Measurements from ENCODE around the gene TIAM2.
"Not testable (repeated sequence)": the region's sequence is repeated elsewhere in the genome, so short reads cannot be mapped to it uniquely, and the experiment has no call there.

TIAM2 gene

DNA sequence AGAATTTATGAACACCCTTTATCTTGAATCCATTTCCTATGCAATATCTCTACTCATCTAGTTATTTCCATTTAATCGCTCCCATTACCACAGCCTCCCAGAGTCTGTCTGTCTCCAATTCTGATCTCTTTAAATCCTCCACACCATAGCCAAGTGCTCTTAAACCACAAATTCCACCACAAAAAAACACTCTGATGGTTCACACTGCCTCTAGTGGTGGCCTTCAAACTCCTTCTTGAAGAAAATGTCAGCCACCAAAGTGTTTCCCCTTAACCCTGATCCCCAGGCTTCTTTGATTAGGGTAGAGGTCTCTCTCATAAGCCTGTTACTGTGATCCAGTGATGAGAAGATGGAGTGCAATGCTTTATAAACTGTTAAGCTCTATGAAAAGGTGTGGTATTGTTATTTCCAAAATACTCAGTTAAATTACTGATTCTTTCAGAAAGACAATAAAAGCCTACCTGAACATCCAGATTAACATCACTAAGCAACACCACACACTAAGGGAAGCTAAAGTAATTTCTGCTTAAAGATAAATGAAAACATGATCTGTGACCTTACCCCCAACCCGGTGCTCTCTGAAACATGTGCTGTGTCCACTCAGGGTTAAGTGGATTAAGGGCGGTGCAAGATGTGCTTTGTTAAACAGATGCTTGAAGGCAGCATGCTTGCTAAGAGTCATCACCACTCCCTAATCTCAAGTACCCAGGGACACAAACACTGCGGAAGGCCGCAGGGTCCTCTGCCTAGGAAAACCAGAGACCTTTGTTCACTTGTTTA, 273.2 kb downstream of the TIAM2 start:
- not testable (repeated sequence) for DNase-seq

DNA sequence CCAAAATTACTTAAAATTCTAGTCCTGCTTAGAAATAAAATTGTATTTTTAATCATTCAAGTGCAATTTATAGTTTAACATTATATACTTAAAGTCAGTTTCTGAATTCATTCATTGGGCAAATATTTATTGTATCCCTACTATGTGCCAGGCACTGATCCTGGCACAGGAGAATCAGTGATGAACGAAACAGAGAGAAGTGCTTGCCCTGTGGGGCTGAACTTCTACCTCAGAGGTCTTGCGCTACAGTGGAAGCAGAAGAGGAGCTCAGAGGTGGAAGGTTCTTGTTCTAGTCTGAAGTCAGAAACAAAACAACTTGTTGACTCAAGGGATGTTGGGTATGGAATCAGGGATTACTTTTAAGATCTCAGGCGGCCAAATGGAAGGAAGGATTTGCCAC, 274.6 kb downstream of the TIAM2 start:
- no peak for DNase-seq

- no peak for DNase-seq
Observed at GRCh38 chr6:155270561-155271091, 275.5 kb downstream of the TIAM2 start.

GRCh38 chr6:155271145-155271544, 276.0 kb downstream of the TIAM2 start:
- DNase-seq: no peak

GRCh38 chr6:155272353-155273232, 277.5 kb downstream of the TIAM2 start:
- no peak for DNase-seq

- no peak for DNase-seq
Observed at GRCh38 chr6:155273431-155273830, 278.3 kb downstream of the TIAM2 start.

DNA sequence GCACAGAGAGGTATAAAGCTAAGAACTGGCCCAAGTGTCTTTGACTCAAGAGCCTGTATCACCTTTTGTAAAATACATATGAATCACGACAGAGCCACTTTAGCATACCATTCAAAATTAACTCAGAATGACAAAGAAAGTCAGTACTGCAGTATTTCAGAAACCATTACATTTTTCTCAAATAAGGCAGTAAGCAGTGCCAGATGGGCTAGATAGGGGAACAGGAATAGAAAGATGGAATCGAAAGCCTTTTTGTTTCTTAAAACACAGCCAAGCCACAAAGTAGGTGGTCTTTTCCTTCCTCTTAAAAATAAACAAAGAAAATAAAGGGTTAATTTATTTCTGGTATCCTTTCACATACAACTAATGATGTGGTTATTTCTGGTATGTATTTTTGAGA, 279.0 kb downstream of the TIAM2 start:
- DNase-seq: no peak

GRCh38 chr6:155274533-155274932, 279.4 kb downstream of the TIAM2 start:
- DNase-seq: no peak

DNA sequence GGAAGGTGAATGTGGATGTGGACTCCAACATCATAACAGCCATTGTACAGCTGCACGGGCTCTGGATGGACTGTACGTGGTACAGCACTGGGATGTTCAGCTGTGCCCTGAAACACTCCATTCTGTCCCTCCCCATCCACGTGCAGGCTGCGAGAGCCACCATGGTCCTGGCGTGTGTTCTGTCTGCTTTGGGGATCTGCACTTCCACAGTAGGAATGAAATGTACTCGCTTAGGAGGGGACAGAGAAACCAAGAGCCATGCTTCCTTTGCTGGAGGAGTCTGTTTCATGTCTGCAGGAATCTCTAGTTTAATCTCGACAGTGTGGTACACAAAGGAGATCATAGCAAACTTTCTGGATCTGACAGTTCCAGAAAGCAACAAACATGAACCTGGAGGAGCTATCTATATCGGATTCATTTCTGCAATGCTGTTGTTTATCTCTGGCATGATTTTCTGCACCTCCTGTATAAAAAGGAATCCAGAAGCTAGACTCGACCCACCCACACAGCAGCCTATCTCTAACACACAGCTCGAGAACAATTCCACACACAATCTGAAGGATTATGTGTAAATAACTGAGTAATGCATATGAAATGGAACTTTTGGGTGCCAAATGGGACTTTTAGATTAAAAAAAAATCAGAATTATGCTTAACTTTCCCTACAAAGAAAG, 280.8 kb downstream of the TIAM2 start:
- DNase-seq: no peak

- no peak for DNase-seq
Observed at GRCh38 chr6:155276638-155277037, 281.5 kb downstream of the TIAM2 start.

GRCh38 chr6:155278319-155279049, 283.4 kb downstream of the TIAM2 start:
- DNase-seq: no peak

- no peak for DNase-seq
Observed at GRCh38 chr6:155284775-155285174, 289.7 kb downstream of the TIAM2 start.

DNA sequence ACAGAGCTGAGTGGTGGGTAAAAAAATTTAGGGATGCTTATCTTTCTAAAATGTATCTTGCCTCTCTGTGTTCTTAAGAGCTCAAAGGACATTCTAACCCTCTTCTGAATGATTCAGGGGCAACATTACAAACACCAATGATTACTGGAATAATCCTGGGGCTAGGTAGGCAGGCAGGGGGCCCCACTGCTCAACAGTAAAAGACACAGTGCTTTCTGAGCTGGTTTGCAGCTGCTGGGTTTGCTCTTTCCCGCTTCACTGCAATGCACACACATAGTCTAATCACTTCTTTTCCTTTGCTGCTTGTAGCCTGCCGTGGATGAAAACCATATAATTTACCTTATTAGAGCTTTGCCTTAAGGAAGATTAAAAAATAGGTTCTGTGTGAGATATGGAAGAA, 292.6 kb downstream of the TIAM2 start:
- no peak for DNase-seq

DNA sequence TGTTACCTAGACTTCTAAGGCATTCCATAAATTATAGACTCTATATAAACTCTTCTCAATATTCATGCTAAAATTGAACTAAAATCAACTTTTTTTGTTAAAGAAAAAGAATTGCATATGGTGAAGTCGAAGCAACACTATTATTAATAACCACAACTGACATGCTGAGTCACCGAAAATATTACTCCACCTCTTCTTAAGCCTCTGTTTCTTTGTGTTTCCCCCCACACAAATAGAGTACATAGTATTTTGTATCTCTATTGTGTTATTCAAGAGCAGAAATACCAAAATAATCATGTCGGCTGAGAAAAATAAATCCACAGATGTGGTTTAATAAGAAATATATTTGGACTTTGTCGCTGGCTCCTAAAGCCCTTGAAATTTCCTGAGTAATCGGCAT, 295.4 kb downstream of the TIAM2 start:
- no peak for DNase-seq

GRCh38 chr6:155291291-155291690, 296.2 kb downstream of the TIAM2 start:
- DNase-seq: no peak

GRCh38 chr6:155292711-155293110, 297.6 kb downstream of the TIAM2 start:
- no peak for DNase-seq

GRCh38 chr6:155297669-155298068, 302.6 kb downstream of the TIAM2 start:
- DNase-seq: no peak

DNA sequence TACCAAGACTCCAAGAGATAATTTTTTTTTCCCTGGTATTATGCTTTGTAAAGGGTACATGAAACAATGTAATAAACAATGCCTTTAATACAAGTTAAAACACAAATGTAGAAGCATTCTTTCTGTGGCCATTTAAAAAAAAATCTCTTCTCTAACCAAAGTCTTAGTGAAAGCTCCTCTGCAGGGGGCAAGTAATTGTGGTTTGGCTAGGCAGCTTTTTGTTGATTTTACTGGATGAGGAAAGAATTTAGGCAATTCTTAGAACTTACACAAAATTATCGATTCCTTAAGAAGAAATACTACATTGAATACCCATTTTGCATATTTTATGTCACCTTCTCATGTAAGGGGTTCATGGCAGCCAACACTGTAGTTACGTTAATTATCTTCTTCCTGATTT, 306.8 kb downstream of the TIAM2 start:
- no peak for DNase-seq

- DNase-seq: no peak
Observed at GRCh38 chr6:155303361-155303870, 308.3 kb downstream of the TIAM2 start.

DNA sequence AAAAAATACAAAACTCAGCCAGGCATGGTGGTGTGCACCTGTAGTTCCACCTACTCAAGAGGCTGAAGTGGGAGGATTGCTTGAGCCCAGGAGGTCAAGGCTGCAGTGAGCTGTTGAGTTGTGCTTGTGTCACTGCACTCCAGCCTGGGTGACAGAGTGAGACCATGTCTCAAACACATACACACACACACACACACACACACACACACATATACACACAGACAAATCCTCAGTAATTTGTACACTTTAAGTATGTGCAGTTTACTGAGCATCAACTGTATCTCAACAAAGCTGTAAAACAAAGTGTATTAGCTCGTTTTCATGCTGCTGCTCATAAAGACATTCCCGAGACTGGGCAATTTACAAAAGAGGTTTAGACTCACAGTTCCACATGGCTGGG, 311.8 kb downstream of the TIAM2 start:
- no peak for DNase-seq
